IMR-90 (cell line): Measurements from ENCODE around the gene GRHL3.

ENCODE experiments used
- CEBPB ChIP-seq: IDR thresholded peaks from 2 replicates; pipeline ENCODE4 v1.6.1; 2012; ENCODE audit warnings: low read depth, low read length, improper control_type of control experiment
- POLR2A ChIP-seq: IDR thresholded peaks from 2 replicates; pipeline ENCODE4 v1.6.1; 2012; ENCODE audit warnings: mild to moderate bottlenecking, low read depth, low read length
- RAD21 ChIP-seq: IDR thresholded peaks from 2 replicates; pipeline ENCODE4 v1.6.1; 2012; ENCODE audit warnings: low read length, improper control_type of control experiment
- RCOR1 ChIP-seq: IDR thresholded peaks from 2 replicates; pipeline ENCODE4 v1.6.1; 2012; ENCODE audit warnings: mild to moderate bottlenecking, low read length, improper control_type of control experiment; ENCODE audit not compliant: insufficient replicate concordance
- TF ChIP-seq, protein P1 (sequence below): conservative IDR thresholded peaks from 2 replicates; pipeline ENCODE4 v1.5.1; 2012; ENCODE audit warnings: mild to moderate bottlenecking, low read depth, low read length, improper control_type of control experiment

DNA sequence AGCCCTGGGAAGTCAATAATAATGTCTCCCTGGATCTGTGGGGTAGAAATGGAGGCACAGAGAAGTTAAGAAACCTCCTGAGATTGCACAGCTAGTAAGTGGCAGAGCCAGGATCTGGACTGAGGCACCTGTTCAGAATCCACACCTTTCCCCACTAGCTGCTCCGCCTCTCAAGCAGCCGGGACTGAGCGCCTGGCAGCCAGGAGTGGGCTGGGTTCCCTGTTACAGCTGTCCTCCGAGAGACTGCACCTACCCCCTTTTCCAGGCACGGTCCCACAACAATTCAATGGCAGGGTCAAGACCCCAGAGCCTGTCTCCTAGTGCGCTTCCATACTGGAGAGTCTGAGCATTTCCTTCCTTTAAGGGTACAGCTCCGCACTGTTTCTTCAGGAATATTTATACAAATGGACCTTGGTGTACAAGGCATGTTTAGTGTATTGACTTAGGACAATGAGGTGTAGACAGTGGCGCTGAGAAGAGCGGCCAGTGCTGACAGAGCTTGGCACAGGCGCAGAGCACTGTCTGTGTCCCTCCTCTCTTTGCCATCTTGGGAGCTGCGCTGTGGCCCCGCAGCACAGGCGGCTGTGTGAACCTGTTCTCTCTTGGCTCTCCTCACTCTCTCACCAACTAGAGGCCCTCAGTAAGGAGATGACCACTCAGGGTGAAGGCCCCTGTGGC, 24.4 kb downstream of the GRHL3 start:
- TF ChIP-seq, protein P1, sequence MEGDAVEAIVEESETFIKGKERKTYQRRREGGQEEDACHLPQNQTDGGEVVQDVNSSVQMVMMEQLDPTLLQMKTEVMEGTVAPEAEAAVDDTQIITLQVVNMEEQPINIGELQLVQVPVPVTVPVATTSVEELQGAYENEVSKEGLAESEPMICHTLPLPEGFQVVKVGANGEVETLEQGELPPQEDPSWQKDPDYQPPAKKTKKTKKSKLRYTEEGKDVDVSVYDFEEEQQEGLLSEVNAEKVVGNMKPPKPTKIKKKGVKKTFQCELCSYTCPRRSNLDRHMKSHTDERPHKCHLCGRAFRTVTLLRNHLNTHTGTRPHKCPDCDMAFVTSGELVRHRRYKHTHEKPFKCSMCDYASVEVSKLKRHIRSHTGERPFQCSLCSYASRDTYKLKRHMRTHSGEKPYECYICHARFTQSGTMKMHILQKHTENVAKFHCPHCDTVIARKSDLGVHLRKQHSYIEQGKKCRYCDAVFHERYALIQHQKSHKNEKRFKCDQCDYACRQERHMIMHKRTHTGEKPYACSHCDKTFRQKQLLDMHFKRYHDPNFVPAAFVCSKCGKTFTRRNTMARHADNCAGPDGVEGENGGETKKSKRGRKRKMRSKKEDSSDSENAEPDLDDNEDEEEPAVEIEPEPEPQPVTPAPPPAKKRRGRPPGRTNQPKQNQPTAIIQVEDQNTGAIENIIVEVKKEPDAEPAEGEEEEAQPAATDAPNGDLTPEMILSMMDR: no peak
- TF ChIP-seq RCOR1: no peak
- TF ChIP-seq POLR2A: no peak
- no peak for TF ChIP-seq CEBPB
- no peak for TF ChIP-seq RAD21
